ENCODE results near the gene GHRH.

Gene GHRH, protein sequence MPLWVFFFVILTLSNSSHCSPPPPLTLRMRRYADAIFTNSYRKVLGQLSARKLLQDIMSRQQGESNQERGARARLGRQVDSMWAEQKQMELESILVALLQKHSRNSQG

GRCh38 chr20:37261714-37262113, at the start of gene GHRH:
Gene GHRH (minus strand): TSS chr20:37261814. CDS start chr20:37256889, 4,925 bp downstream.
- no peak for DNase-seq

DNA sequence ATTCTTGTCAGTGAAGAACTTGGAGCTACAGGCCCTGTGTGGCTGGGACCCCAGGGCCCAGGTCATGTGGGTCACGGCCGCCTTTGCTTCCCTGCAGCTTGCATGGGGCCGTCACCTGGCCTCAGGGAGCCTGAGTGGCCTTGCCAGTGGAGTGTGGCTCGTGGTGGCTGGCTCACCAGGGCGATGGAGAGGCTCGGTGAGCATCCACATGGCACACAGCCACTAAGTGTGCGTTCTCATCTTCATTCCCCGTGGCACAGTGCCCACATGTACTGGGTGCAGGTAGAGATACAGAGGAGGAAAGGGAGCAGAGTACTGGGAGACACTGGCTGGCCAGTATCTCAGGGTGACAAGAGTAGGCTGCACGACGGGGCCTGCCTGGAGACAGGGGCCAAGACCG, 49.3 kb upstream of the GHRH start:
- DNase-seq = no peak

GRCh38 chr20:37309936-37310590, 48.4 kb upstream of the GHRH start:
- DNase-seq = no peak

DNA sequence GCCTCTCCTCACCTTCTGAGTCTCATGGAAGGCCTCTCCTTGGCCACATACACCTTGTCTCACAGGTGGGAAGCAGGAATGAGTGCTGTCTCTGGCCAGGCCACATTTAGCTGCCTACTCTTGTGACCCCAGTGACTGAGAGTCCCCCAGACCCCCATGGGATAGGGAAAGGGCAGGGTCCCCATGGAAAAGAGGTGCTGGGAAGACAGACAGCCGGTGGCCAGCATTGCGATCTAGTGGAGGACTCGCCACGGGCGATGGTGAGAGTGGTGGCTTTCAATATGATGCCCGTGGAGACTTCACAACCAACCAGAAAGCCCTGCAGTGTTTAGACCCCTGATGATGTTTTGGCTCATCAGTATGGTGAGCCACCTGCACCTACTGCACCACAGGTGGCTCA, 47.7 kb upstream of the GHRH start:
- DNase-seq = no peak

GRCh38 chr20:37308086-37309050, 46.8 kb upstream of the GHRH start:
- DNase-seq = no peak

- DNase-seq = no peak
Observed at GRCh38 chr20:37305839-37306238, 44.2 kb upstream of the GHRH start.

- DNase-seq = no peak
Observed at GRCh38 chr20:37305079-37305478, 43.5 kb upstream of the GHRH start.

GRCh38 chr20:37303637-37304036, 42.0 kb upstream of the GHRH start:
- DNase-seq = peak; percentile 29

GRCh38 chr20:37302981-37303380, 41.4 kb upstream of the GHRH start:
- no peak for DNase-seq

DNA sequence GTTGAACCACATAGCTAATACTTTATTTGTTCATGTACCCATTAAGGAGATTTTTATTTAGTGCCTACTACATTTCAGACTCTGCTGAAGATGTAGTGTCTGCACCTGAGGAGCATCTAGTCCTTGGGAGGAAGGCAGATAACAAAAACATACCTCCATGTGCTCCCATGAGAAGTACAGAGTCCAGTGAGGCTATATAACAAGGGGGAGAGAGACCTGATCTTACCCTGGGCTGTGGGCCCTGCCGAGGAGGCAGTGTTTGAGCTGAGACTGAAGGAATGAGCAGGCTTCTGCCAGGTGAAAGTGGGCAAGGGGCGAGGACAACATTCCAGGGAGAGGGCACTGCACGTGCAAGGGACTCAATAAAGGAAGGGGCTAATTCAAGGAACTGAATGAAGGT, 39.9 kb upstream of the GHRH start:
- no peak for DNase-seq

- DNase-seq = no peak
Observed at GRCh38 chr20:37301120-37301519, 39.5 kb upstream of the GHRH start.

- no peak for DNase-seq
Observed at GRCh38 chr20:37299718-37300528, 38.3 kb upstream of the GHRH start.

GRCh38 chr20:37298190-37298939, 36.8 kb upstream of the GHRH start:
- DNase-seq = no peak

- no peak for DNase-seq
Observed at GRCh38 chr20:37297066-37297736, 35.6 kb upstream of the GHRH start.

DNA sequence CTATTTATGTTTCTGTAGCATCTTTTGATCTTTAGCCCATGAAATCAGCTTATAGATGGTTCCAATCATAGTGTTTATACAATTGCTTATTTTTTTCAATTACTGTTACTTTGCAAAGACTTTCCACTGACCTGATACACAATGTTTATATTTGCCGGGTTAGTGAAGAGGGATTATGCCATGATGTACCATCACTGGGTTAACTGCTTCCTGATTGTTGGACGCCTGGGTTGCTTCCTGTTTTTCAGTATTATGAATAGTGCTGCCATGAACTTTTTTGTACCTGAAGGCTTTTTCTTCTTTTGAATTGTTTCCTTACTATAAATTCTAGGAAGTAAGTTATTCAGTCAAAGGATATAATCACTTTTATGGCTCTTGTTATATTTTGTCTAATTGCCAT, 34.8 kb upstream of the GHRH start:
- no peak for DNase-seq

DNA sequence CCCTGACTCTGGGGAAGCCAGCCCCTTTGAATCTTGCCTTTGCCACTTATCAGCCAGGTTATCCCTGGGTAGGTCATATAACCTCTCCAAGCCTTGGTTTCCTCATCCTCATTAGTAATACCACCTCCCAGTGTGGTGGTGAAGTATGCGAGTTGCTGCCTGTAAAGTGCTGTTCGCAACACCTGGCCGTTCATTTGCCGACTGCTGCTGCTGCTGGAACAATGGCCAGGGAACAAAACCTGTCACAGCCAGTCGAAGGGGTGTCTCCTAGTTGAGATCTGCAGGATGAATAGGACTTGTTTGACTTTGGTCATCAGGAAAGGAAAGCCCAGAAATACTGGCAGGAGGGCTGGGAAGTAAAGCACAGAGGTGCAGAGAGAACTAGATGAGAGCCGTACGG, 34.0 kb upstream of the GHRH start:
- peak; percentile 78 for DNase-seq

DNA sequence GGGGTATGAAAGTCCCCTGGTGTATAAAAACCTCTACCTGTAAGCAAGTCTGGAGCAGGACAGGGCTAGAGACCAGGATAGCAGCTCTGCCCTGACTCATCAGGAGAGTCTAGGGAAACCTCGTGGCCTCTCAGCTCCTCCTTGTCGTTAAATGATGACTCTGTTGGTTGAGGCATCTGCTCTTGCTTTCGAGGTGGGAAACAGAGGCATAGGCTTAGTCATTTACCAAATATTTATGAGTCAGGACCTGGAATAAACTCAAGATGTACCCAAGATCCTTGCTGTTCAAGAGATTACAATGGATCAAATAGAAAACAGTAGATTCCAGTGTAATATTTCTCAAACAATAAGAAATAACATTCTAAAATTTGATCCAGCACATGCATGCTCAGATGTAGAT, 33.4 kb upstream of the GHRH start:
- DNase-seq = no peak

DNA sequence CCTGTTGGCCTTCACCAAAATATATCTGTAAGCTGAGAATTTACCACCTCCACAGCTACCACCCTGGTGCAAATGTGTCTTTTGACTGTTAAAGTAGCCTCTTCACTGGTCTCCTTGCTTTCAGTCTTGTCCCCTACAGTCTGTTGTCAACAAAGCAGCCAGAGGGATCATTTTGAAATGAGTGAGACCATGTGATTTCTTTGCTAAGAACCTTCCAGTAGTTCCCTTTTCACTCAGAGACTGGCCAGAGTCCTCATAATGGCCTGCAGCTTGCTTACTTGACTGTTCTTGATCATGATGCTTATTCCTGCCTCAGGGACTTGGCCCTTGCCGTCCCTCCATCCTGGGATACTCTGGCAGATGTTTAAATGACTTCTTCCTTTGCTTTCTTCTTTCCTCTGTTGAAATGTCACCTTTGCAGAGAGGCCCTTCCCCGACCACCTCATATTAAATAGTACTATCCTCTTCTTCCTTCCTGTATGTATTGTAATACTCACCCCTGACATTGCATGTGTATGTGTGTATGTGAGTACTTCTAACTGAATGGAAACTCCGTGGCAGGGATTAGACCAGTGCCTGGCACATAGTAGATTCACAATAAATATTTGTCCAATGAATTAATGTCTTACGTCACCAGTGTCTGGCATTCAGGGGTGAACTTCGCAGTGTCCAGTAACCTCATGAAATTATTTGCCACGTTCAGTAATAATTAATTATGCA, 32.8 kb upstream of the GHRH start:
- no peak for DNase-seq

- no peak for DNase-seq
Observed at GRCh38 chr20:37293301-37293943, 31.8 kb upstream of the GHRH start.

DNA sequence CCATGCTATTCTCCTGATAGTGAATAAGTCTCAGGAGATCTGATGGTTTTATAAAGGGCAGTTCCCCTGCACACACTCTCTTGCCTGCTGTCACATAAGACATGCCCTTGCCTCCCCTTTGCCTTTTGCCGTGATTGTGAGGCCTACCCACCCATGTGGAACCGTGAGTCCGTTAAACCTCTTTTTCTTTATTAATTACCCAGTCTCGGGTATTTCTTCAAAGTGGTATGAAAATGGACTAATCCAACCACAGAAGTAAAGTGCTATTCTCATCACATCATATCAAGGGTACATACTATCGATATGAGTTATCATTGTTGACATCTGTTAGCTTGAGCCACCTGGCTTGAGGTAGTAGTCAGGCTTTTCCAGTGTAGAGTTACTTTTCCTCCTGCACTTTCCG, 30.1 kb upstream of the GHRH start:
- DNase-seq = no peak

All from NCI-H748 treated with DMSO at 0.1 percent for 48 hours (cell line).